Nephron progenitor cell (in vitro differentiated cells): ENCODE results near the gene TAP2.

Source experiments
- DNase-seq: peaks from one replicate; pipeline ENCODE4 v3.0.0; 2021
- H3K27ac Mint-ChIP-seq: 2 replicates; pipeline ENCODE4 v1.8.0; 2021; ENCODE audit warnings: mild to moderate bottlenecking, moderate library complexity, mixed read lengths
- H3K27me3 Mint-ChIP-seq: 2 replicates; pipeline ENCODE4 v1.8.0; 2021; ENCODE audit warnings: mild to moderate bottlenecking, low read depth, mixed read lengths; ENCODE audit not compliant: poor library complexity
- H3K36me3 Mint-ChIP-seq: 2 replicates; pipeline ENCODE4 v1.8.0; 2021; ENCODE audit warnings: low read depth, mixed read lengths
- H3K4me1 Mint-ChIP-seq: 2 replicates; pipeline ENCODE4 v1.8.0; 2021; ENCODE audit warnings: mixed read lengths
- H3K4me3 Mint-ChIP-seq: 2 replicates; pipeline ENCODE4 v1.8.0; 2021; ENCODE audit warnings: mild to moderate bottlenecking, moderate library complexity, mixed read lengths
- H3K9me3 Mint-ChIP-seq: 2 replicates; pipeline ENCODE4 v1.8.0; 2021; ENCODE audit warnings: mild to moderate bottlenecking, moderate library complexity, mixed read lengths
- TF ChIP-seq, protein P1 (sequence below): fragments of 200-600 bp; sonication (generic); IDR thresholded peaks from 2 replicates; pipeline ENCODE4 v1.5.0; 2021; ENCODE audit warnings: antibody characterized with exemption

Gene TAP2

DNA sequence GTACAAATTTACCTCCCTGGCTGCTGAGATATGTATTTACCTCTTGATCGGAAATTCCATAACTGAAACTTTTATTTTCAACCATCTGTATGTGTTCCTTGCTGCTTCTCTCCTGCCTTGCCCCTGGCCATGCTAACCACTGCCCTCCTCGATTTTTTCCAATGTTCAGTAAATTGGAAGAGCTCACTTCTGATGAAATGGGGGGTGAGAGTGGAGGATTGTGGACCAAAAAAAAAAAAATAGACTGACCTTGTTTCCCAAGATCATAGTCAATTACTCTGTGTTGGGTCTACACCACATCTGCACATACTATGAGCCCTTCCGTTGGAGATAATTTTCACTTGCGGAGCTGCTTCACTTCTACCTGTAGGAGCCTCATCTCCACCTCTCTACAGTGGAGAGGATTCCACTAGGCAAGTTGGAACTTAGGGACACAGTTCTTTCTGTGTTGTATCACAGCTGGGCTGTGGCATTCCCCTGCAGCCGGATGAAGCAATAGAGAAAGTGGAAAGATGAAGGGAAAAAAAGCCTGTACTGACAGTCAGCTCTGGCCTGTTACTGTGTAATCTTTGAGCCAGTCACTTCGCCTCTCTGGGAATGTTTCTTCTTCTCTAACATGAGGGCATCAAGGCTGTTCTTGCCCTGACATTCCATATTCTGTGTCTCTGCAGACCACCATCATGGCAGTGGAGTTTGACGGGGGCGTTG lies 17.1 kb upstream of the TAP2 start:
- Mint-ChIP-seq H3K27me3 (peaks cover 98% of the 10 kb centered on the region), H3K27ac (no peak overlapping the region), H3K36me3 (no peaks in the 10 kb centered on the region), H3K9me3 (no peaks in the 10 kb centered on the region), H3K4me1 (peaks cover 19% of the 10 kb centered on the region), H3K4me3 (peak overlapping the region; percentile 13)
- TF ChIP-seq, protein P1, sequence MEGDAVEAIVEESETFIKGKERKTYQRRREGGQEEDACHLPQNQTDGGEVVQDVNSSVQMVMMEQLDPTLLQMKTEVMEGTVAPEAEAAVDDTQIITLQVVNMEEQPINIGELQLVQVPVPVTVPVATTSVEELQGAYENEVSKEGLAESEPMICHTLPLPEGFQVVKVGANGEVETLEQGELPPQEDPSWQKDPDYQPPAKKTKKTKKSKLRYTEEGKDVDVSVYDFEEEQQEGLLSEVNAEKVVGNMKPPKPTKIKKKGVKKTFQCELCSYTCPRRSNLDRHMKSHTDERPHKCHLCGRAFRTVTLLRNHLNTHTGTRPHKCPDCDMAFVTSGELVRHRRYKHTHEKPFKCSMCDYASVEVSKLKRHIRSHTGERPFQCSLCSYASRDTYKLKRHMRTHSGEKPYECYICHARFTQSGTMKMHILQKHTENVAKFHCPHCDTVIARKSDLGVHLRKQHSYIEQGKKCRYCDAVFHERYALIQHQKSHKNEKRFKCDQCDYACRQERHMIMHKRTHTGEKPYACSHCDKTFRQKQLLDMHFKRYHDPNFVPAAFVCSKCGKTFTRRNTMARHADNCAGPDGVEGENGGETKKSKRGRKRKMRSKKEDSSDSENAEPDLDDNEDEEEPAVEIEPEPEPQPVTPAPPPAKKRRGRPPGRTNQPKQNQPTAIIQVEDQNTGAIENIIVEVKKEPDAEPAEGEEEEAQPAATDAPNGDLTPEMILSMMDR: no peak
- no peak for DNase-seq

GRCh38 chr6:32854376-32855178 lies 16.0 kb upstream of the TAP2 start:
- Mint-ChIP-seq H3K9me3 (no peaks in the 10 kb centered on the region), H3K27me3 (peaks cover 98% of the 10 kb centered on the region), H3K4me3 (peak overlapping the region; percentile 87), H3K4me1 (peaks cover 19% of the 10 kb centered on the region), H3K36me3 (no peaks in the 10 kb centered on the region), H3K27ac (no peak overlapping the region)
- TF ChIP-seq, protein P1: no peak
- no peak for DNase-seq

GRCh38 chr6:32853541-32854375 lies 15.2 kb upstream of the TAP2 start, which contains the start of the genes PSMB9 and TAP1:
Gene PSMB9 (plus strand): TSS chr6:32854192. CDS start chr6:32854230, 38 bp downstream.
Gene TAP1 (minus strand): TSS chr6:32853704. CDS start chr6:32853636, 68 bp downstream.
- Mint-ChIP-seq H3K9me3 (no peaks in the 10 kb centered on the region), H3K27me3 (peaks cover 98% of the 10 kb centered on the region), H3K36me3 (no peaks in the 10 kb centered on the region), H3K27ac (no peak within 1 kb of the TSS), H3K4me1 (peaks cover 19% of the 10 kb centered on the region), H3K4me3 (peak within 1 kb of the TSS; percentile 87)
- DNase-seq: peak; percentile 85
- TF ChIP-seq, protein P1: peak; percentile 45

DNA sequence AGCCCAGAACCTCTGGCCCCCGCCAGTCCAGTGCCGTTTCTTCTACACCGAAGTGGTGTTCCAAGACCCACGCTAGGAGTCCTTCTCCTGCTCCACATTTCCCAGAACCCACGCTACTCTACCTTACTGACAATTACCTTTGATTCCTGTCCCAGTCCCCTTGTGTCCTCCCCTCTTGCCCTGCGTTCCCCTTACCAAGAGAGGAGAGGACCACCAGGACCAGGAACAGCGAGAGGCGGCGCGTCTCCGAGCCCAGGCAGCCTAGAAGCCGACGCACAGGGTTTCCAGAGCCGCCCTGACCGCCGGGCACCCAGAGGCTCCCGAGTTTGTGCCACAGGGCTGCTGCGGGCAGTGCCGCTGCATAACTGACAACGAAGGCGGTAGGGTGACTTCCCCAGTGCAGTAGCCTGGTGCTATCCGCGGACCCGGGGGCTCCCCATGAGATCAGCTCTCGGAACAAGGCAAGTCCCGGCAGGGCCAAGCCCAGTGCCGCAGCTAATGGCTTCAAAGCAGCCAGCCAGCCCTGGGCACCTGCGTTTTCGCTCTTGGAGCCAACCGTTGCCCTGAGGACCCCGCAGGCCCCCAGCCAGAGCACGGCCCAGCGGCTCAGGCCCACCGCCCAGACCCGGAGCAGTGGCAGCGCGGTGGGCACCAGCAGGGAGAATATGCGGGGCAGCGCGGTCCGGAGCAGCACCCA lies 14.5 kb upstream of the TAP2 start:
- Mint-ChIP-seq H3K36me3 (no peaks in the 10 kb centered on the region), H3K9me3 (no peaks in the 10 kb centered on the region), H3K27ac (no peak overlapping the region), H3K4me1 (peaks cover 19% of the 10 kb centered on the region), H3K27me3 (peaks cover 98% of the 10 kb centered on the region), H3K4me3 (peak overlapping the region; percentile 61)
- DNase-seq: peak; percentile 35
- TF ChIP-seq, protein P1: no peak

GRCh38 chr6:32852018-32852843 lies 13.7 kb upstream of the TAP2 start:
- H3K9me3 Mint-ChIP-seq: no peaks in the 10 kb centered on the region
- TF ChIP-seq, protein P1: no peak
- H3K36me3 Mint-ChIP-seq: no peaks in the 10 kb centered on the region
- H3K27ac Mint-ChIP-seq: no peak overlapping the region
- H3K4me1 Mint-ChIP-seq: peaks cover 19% of the 10 kb centered on the region
- H3K27me3 Mint-ChIP-seq: peaks cover 98% of the 10 kb centered on the region
- DNase-seq: no peak
- peak overlapping the region; percentile 61 for H3K4me3 Mint-ChIP-seq
